T-cell (primary cell): ENCODE data around the gene NYAP1. TPM values are rescaled to one million over a fixed set of nuclear protein-coding genes. Genes with fewer than 3 reads are reported as not detected.

ENCODE experiments used
- total RNA-seq, 35 experiments: library from RNA in 6 of 35; stranded (reverse) in 6 of 35; fragments of 120-200 nt in 1 of 35; gene quantifications; one replicate each; pipeline versions ENCODE4 v1.2.1 to v1.2.4 and lab custom pipeline; 2013 to 2026

NYAP1 gene
- total RNA-seq, 5 donors from 2014 or later (not counting 1 experiment from before 2014, with no cell fraction given): 0.50 to 1.4 (median 0.99) TPM

Other genes starting within 250 kb of the NYAP1 start
- gene SPDYE3, start 176.2 kb upstream of the NYAP1 start, total RNA-seq: not detected
- gene PILRB, start 125.8 kb upstream of the NYAP1 start, total RNA-seq: 100 to 1,000 TPM in 3 of 5 donors, 10 to 100 TPM in 2; 91.2 to 117 (median 102) TPM
- 10 to 100 TPM in 2 of 5 donors, 1 to 10 TPM in 3; 3.7 to 19.3 (median 7.1) TPM for gene PILRA, start 110.4 kb upstream of the NYAP1 start, total RNA-seq
- 10 to 100 TPM in 3 of 5 donors, 1 to 10 TPM in 2; 6.9 to 13.9 (median 12.0) TPM for gene ZCWPW1, start 55.2 kb upstream of the NYAP1 start, total RNA-seq
- gene MEPCE, start 54.1 kb upstream of the NYAP1 start, total RNA-seq: 10 to 100 TPM; 50.6 to 63.2 (median 60.3) TPM
- gene PPP1R35, start 47.4 kb upstream of the NYAP1 start, total RNA-seq: 100 to 1,000 TPM in 2 of 5 donors, 10 to 100 TPM in 3; 32.8 to 117 (median 98.6) TPM
- gene SPACDR, start 19.7 kb upstream of the NYAP1 start, total RNA-seq: 1 to 10 TPM; 1.3 to 4.0 (median 3.3) TPM
- 100 to 1,000 TPM in 4 of 5 donors, 10 to 100 TPM in 1; 85.2 to 160 (median 148) TPM for gene TSC22D4, start 4.7 kb upstream of the NYAP1 start, total RNA-seq
- 10 to 100 TPM; 26.2 to 54.6 (median 40.2) TPM for gene AGFG2, start 55.3 kb downstream of the NYAP1 start, total RNA-seq
- 100 to 1,000 TPM in 3 of 5 donors, 10 to 100 TPM in 2; 61.2 to 129 (median 107) TPM for gene SAP25, start 90.0 kb downstream of the NYAP1 start, total RNA-seq
- 100 to 1,000 TPM; 328 to 377 (median 362) TPM for gene LRCH4, start 102.2 kb downstream of the NYAP1 start, total RNA-seq
- gene FBXO24, start 102.4 kb downstream of the NYAP1 start, total RNA-seq: 1 to 10 TPM in 3 of 5 donors, under 1 TPM in 2; 0.70 to 1.7 (median 1.3) TPM
- 10 to 100 TPM in 3 of 5 donors, 1 to 10 TPM in 2; 5.4 to 14.0 (median 10.5) TPM for gene PCOLCE, start 118.4 kb downstream of the NYAP1 start, total RNA-seq
- 10 to 100 TPM; 10.9 to 19.0 (median 16.3) TPM for gene MOSPD3, start 128.6 kb downstream of the NYAP1 start, total RNA-seq
- gene TFR2, start 157.6 kb downstream of the NYAP1 start, total RNA-seq: 1 to 10 TPM; 3.8 to 8.7 (median 6.7) TPM
- not detected for gene ACTL6B, start 172.5 kb downstream of the NYAP1 start, total RNA-seq
- 100 to 1,000 TPM; 101 to 175 (median 153) TPM for gene GNB2, start 189.8 kb downstream of the NYAP1 start, total RNA-seq
- gene GIGYF1, start 210.3 kb downstream of the NYAP1 start, total RNA-seq: 100 to 1,000 TPM in 3 of 5 donors, 10 to 100 TPM in 2; 87.7 to 161 (median 124) TPM
- gene POP7, start 222.2 kb downstream of the NYAP1 start, total RNA-seq: 10 to 100 TPM in 3 of 5 donors, 1 to 10 TPM in 2; 8.3 to 18.1 (median 17.8) TPM
- not detected for gene EPO, start 236.5 kb downstream of the NYAP1 start, total RNA-seq
- gene ZAN, start 249.7 kb downstream of the NYAP1 start, total RNA-seq: not detected